Loucy (cell line): ENCODE data around the gene HOXA10.

Experiments
- H2AFZ ChIP-seq: fragments of 200-600 bp; sonication (generic); 2 replicates; pipeline ENCODE4 v1.6.0; 2016; ENCODE audit warnings: antibody characterized with exemption, mild to moderate bottlenecking, low read length, moderate library complexity
- H3F3A ChIP-seq: fragments of 200-600 bp; 2 replicates; pipeline ENCODE4 v1.6.0; 2016; ENCODE audit warnings: antibody characterized with exemption, low read depth, mild to moderate bottlenecking
- H3K27me3 ChIP-seq: fragments of 200-600 bp; sonication (generic); 2 replicates; pipeline ENCODE4 v1.6.1; 2014; ENCODE audit warnings: low read length, mild to moderate bottlenecking; ENCODE audit not compliant: insufficient read depth, poor library complexity, severe bottlenecking
- H3K36me3 ChIP-seq: fragments of 200-600 bp; sonication (generic); 2 replicates; pipeline ENCODE4 v1.6.1; 2016; ENCODE audit warnings: low read length; ENCODE audit not compliant: insufficient read depth
- H3K4me1 ChIP-seq: fragments of 200-600 bp; sonication (generic); 2 replicates; pipeline ENCODE4 v1.5.1; 2014; ENCODE audit warnings: low read length, mild to moderate bottlenecking; ENCODE audit not compliant: insufficient read depth, poor library complexity, severe bottlenecking
- H3K4me2 ChIP-seq: fragments of 200-600 bp; sonication (generic); 2 replicates; pipeline ENCODE4 v1.6.0; 2014; ENCODE audit warnings: antibody characterized with exemption, low read length, low read depth, mild to moderate bottlenecking; ENCODE audit not compliant: poor library complexity, severe bottlenecking
- H3K4me3 ChIP-seq: fragments of 200-600 bp; sonication (generic); 2 replicates; pipeline ENCODE4 v1.5.1; 2014; ENCODE audit warnings: low read length, mild to moderate bottlenecking, mixed read lengths; ENCODE audit not compliant: poor library complexity, severe bottlenecking
- H3K79me2 ChIP-seq: fragments of 200-600 bp; sonication (generic); 2 replicates; pipeline ENCODE4 v1.6.1; 2014; ENCODE audit warnings: low read length; ENCODE audit not compliant: insufficient read depth
- H3K9ac ChIP-seq: fragments of 200-600 bp; sonication (generic); 2 replicates; pipeline ENCODE4 v1.6.0; 2014; ENCODE audit warnings: mild to moderate bottlenecking, low read depth, low read length, moderate library complexity; ENCODE audit not compliant: poor library complexity, severe bottlenecking
- H3K9me2 ChIP-seq: fragments of 200-600 bp; sonication (generic); replicated peaks from 2 replicates; pipeline ENCODE4 v1.6.1; 2016; ENCODE audit warnings: low read depth, low read length, mixed read lengths
- H3K9me3 ChIP-seq: fragments of 200-600 bp; sonication (generic); 2 replicates; pipeline ENCODE4 v1.6.1; 2014; ENCODE audit warnings: mild to moderate bottlenecking, antibody characterized with exemption, low read length, low read depth; ENCODE audit not compliant: insufficient read depth
- H4K20me1 ChIP-seq: fragments of 200-600 bp; sonication (generic); 2 replicates; pipeline ENCODE4 v1.6.0; 2014; ENCODE audit warnings: antibody characterized with exemption, low read length, mild to moderate bottlenecking; ENCODE audit not compliant: insufficient read depth, poor library complexity, severe bottlenecking
- EZH2phosphoT487 ChIP-seq: fragments of 200-600 bp; IDR thresholded peaks from 2 replicates; pipeline ENCODE4 v1.6.1; 2018; ENCODE audit warnings: antibody characterized with exemption, mild to moderate bottlenecking, moderate library complexity, borderline replicate concordance
- TF ChIP-seq, protein P1 (sequence below): fragments of 200-600 bp; sonication (generic); conservative IDR thresholded peaks from 2 replicates; pipeline ENCODE4 v1.5.1; 2014; ENCODE audit warnings: mild to moderate bottlenecking, antibody characterized with exemption, low read length

HOXA10 gene

DNA sequence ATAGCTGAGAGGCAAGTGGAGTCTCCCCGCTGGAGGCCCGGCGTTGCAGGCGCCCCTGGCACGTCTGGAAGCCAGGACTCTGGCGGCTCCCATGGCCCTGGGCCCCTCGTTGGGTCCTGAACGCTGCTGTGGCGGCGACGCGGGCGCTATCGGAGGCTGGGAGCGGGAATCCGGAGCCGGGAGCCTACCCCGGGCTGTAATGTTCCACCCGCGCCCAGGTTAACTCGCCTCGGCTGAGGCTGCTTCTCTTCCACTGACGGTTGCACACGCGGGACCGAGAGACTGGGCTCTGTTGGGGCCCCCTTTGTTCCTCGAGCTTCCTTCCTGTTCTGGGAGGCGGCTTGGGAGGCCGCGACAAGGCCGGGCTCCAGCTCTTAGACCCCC, 29.3 kb downstream of the HOXA10 start:
- peak overlapping the region; percentile 94 for H3K4me3 ChIP-seq
- peaks cover 90% of the 10 kb centered on the region for H3K36me3 ChIP-seq
- H3K4me1 ChIP-seq: peaks cover 51% of the 10 kb centered on the region
- no peaks in the 10 kb centered on the region for H3K9me2 ChIP-seq
- H3K27me3 ChIP-seq: peaks cover 13% of the 10 kb centered on the region
- peak overlapping the region; percentile 99 for H3K9ac ChIP-seq
- no peak overlapping the region for H2AFZ ChIP-seq
- peak overlapping the region; percentile 91 for H3K4me2 ChIP-seq
- no peak for TF ChIP-seq EZH2phosphoT487
- TF ChIP-seq, protein P1, sequence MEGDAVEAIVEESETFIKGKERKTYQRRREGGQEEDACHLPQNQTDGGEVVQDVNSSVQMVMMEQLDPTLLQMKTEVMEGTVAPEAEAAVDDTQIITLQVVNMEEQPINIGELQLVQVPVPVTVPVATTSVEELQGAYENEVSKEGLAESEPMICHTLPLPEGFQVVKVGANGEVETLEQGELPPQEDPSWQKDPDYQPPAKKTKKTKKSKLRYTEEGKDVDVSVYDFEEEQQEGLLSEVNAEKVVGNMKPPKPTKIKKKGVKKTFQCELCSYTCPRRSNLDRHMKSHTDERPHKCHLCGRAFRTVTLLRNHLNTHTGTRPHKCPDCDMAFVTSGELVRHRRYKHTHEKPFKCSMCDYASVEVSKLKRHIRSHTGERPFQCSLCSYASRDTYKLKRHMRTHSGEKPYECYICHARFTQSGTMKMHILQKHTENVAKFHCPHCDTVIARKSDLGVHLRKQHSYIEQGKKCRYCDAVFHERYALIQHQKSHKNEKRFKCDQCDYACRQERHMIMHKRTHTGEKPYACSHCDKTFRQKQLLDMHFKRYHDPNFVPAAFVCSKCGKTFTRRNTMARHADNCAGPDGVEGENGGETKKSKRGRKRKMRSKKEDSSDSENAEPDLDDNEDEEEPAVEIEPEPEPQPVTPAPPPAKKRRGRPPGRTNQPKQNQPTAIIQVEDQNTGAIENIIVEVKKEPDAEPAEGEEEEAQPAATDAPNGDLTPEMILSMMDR: no peak
- peaks cover 100% of the 10 kb centered on the region for H3K79me2 ChIP-seq
- peaks cover 95% of the 10 kb centered on the region for H4K20me1 ChIP-seq
- no peaks in the 10 kb centered on the region for H3K9me3 ChIP-seq
- H3F3A ChIP-seq: peaks cover 4% of the 10 kb centered on the region

- Histone ChIP-seq H3K27me3 (peaks cover 7% of the 10 kb centered on the region), H3F3A (peaks cover 4% of the 10 kb centered on the region), H3K4me2 (peak overlapping the region; percentile 91), H3K4me3 (peak overlapping the region; percentile 94), H4K20me1 (peaks cover 95% of the 10 kb centered on the region), H3K36me3 (peaks cover 84% of the 10 kb centered on the region), H3K9ac (peak overlapping the region; percentile 99), H3K9me3 (no peaks in the 10 kb centered on the region), H3K4me1 (peaks cover 51% of the 10 kb centered on the region), H2AFZ (no peak overlapping the region), H3K9me2 (no peaks in the 10 kb centered on the region), H3K79me2 (peaks cover 100% of the 10 kb centered on the region)
- TF ChIP-seq EZH2phosphoT487: no peak
- TF ChIP-seq, protein P1: no peak
These were observed 30.0 kb downstream of the HOXA10 start for GRCh38 chr7:27143950-27144780.

- Histone ChIP-seq H4K20me1 (peaks cover 95% of the 10 kb centered on the region), H3K9me2 (no peaks in the 10 kb centered on the region), H3F3A (peaks cover 4% of the 10 kb centered on the region), H3K79me2 (peaks cover 100% of the 10 kb centered on the region), H2AFZ (no peak within 1 kb of the TSS), H3K9me3 (no peaks in the 10 kb centered on the region), H3K27me3 (no peaks in the 10 kb centered on the region), H3K36me3 (peaks cover 82% of the 10 kb centered on the region), H3K4me1 (peaks cover 58% of the 10 kb centered on the region), H3K9ac (peak within 1 kb of the TSS; percentile 99), H3K4me3 (peak within 1 kb of the TSS; percentile 94), H3K4me2 (peak within 1 kb of the TSS; percentile 91)
- TF ChIP-seq EZH2phosphoT487: no peak
- TF ChIP-seq, protein P1: peak; percentile 73
These were observed 30.8 kb downstream of the HOXA10 start, which contains the start of gene HOXA5 for GRCh38 chr7:27143023-27143949. HOXA5 (minus strand) TSS chr7:27143681; CDS start chr7:27143607, 74 bp downstream.
